Gastrocnemius medialis (tissue), 4 donors: ENCODE measurements around the gene CCDC51. TPM values are rescaled to one million over a fixed set of nuclear protein-coding genes. Genes with fewer than 3 reads are reported as not detected.

Source experiments
- ATAC-seq, 2 donors: fragments of 150-250 bp; one replicate each; pipeline ENCODE4 v1.9.1; 2016
- DNase-seq, 2 donors: peaks; one replicate each; pipeline ENCODE4 v3.0.0-alpha.2; 2019
- H3K27ac ChIP-seq, 4 donors: fragments of 200-600 bp; sonication (generic); 1 replicate in 1 of 4; 2 replicates in 3 of 4; pipeline ENCODE4 v1.5.1; 2016 to 2018; ENCODE audit warnings: mild to moderate bottlenecking in 2 of 4, moderate library complexity in 1 of 4
- H3K27me3 ChIP-seq, 3 donors: fragments of 200-600 bp; sonication (generic) in 2 of 3; 1 replicate in 1 of 3; 2 replicates in 2 of 3; pipeline versions ENCODE4 v1.5.1 to v1.6.0; 2016 to 2019; ENCODE audit warnings: mild to moderate bottlenecking in 1 of 3, moderate library complexity in 1 of 3
- H3K36me3 ChIP-seq, 2 donors: fragments of 200-600 bp; sonication (generic) in 1 of 2; one replicate each; pipeline ENCODE4 v1.5.1; 2017 to 2018
- H3K4me1 ChIP-seq, 2 donors: fragments of 200-600 bp; sonication (generic) in 1 of 2; one replicate each; pipeline ENCODE4 v1.5.1; 2016 to 2017; ENCODE audit warnings: mild to moderate bottlenecking in 2 of 2
- H3K4me3 ChIP-seq, 4 donors: fragments of 200-600 bp; sonication (generic) in 3 of 4; 1 replicate in 1 of 4; 2 replicates in 3 of 4; pipeline ENCODE4 v1.5.1; 2016 to 2019; ENCODE audit warnings: mild to moderate bottlenecking in 2 of 4
- H3K9me3 ChIP-seq, 3 donors: fragments of 200-600 bp; sonication (generic) in 2 of 3; 1 replicate in 1 of 3; 2 replicates in 2 of 3; pipeline ENCODE4 v1.5.1; 2016 to 2019
- POLR2A ChIP-seq, 2 donors: fragments of 450-650 bp; IDR thresholded peaks; one replicate each; pipeline ENCODE4 v1.6.1; 2017; ENCODE audit warnings: antibody characterized with exemption in 2 of 2, mild to moderate bottlenecking in 2 of 2, moderate library complexity in 2 of 2
- in situ Hi-C, 4 donors: fragments of 200-750 bp; cut with MboI; loops; one replicate each; pipeline versions ENCODE4 v1.15.0 to v1.8.0; 2017; ENCODE audit warnings: low sequenced_read_pairs in 4 of 4
- intact Hi-C: fragments of 100-400 bp; cut with DNase I; formaldehyde crosslinking; loops from one replicate; pipeline ENCODE4 v1.15.1; 2023; ENCODE audit warnings: low total_unique reads
- total RNA-seq, 4 donors: library from RNA; depleted of rRNA; stranded (reverse); fragments of >200 nt; gene quantifications; one replicate each; pipeline versions ENCODE4 v1.1.0 to v1.2.3, GENCODE V29; 2016
- TF ChIP-seq, protein P1 (sequence below), 5 experiments: fragments of 450-650 bp in 3 of 5; fragments of 200-600 bp in 2 of 5; sonication (generic) in 2 of 5; IDR thresholded peaks in 4 of 5; conservative IDR thresholded peaks in 1 of 5; 1 replicate in 4 of 5; 2 replicates in 1 of 5; pipeline ENCODE4 v1.5.1; 2016 to 2019; ENCODE audit warnings: antibody characterized with exemption in 5 of 5, mild to moderate bottlenecking in 3 of 5, moderate library complexity in 3 of 5

The CCDC51 gene
- total RNA-seq, 4 donors from 2014 or later = 4.9 to 12.2 (median 9.9) TPM

DNA sequence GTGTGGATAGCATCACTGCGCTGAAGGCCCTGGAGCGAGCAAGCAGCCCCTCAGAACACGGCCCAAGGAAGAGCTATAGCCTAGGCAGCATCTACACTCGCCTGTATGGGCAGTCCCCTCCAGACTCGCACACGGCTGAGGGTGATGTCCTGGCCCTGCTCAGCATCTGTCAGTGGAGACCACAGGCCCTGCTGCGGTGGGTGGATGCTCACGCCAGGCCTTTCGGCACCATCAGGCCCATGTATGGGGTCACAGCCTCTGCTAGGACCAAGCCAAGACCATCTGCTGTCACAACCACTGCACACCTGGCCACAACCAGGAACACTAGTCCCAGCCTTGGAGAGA lies 27.2 kb upstream of the CCDC51 start:
- no peak for DNase-seq
- in situ Hi-C loops = loop anchor here in 2 of 4 donors (5.0 to 10.0 kb wide), 2 partner anchors 78 to 90 kb away; partner anchors contain the start of gene PFKFB4 (in 1 of the 2)
- Histone ChIP-seq H3K9me3 (no peaks in the 10 kb centered on the region), H3K4me1 (peaks cover 44 to 46% of the 10 kb centered on the region in 2 donors), H3K27ac (peak overlapping the region; percentile 99 to 100 (median 100)), H3K36me3 (peaks cover 0 to 10% of the 10 kb centered on the region in 2 donors), H3K27me3 (no peaks in the 10 kb centered on the region), H3K4me3 (peak overlapping the region; percentile 56 to 76 (median 70))
- intact Hi-C loops = loop anchor here (5.0 kb wide), 2 partner anchors 140 to 220 kb away; partner anchors contain the start of genes NCKIPSD and UQCRC1
- TF ChIP-seq POLR2A (IDR thresholded peaks at IDR 0.05) = no peak
- TF ChIP-seq, protein P1, sequence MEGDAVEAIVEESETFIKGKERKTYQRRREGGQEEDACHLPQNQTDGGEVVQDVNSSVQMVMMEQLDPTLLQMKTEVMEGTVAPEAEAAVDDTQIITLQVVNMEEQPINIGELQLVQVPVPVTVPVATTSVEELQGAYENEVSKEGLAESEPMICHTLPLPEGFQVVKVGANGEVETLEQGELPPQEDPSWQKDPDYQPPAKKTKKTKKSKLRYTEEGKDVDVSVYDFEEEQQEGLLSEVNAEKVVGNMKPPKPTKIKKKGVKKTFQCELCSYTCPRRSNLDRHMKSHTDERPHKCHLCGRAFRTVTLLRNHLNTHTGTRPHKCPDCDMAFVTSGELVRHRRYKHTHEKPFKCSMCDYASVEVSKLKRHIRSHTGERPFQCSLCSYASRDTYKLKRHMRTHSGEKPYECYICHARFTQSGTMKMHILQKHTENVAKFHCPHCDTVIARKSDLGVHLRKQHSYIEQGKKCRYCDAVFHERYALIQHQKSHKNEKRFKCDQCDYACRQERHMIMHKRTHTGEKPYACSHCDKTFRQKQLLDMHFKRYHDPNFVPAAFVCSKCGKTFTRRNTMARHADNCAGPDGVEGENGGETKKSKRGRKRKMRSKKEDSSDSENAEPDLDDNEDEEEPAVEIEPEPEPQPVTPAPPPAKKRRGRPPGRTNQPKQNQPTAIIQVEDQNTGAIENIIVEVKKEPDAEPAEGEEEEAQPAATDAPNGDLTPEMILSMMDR (IDR thresholded peaks at IDR 0.05 in 4 of 5, conservative IDR thresholded peaks at IDR 0.05 in 1 of 5) = no peak
- no peak for ATAC-seq

DNA sequence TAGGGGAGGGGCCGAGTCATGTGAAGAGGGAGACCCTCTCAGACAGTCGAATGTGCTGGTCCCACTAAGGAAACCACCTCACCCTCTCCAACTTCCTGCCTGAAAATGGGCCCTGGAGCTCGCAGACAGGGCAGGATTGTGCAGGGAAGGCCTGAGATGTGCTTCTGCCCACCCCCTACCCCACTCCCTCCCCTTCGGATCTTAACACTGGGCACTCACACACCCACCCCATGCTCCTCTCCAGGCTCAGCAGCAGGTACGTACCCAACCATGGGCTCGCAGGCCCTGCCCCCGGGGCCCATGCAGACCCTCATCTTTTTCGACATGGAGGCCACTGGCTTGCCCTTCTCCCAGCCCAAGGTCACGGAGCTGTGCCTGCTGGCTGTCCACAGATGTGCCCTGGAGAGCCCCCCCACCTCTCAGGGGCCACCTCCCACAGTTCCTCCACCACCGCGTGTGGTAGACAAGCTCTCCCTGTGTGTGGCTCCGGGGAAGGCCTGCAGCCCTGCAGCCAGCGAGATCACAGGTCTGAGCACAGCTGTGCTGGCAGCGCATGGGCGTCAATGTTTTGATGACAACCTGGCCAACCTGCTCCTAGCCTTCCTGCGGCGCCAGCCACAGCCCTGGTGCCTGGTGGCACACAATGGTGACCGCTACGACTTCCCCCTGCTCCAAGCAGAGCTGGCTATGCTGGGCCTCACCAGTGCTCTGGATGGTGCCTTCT lies 26.6 kb upstream of the CCDC51 start:
- peaks cover 40 to 41% of the 10 kb centered on the region in 2 donors for H3K4me1 ChIP-seq
- in situ Hi-C loops = loop anchor here in 2 of 4 donors (5.0 to 10.0 kb wide), 2 partner anchors 78 to 91 kb away; partner anchors contain the start of gene PFKFB4 (in 1 of the 2)
- peaks cover 0 to 14% of the 10 kb centered on the region in 2 donors for H3K36me3 ChIP-seq
- peak overlapping the region; percentile 99 to 100 (median 100) for H3K27ac ChIP-seq
- TF ChIP-seq POLR2A (IDR thresholded peaks at IDR 0.05) = peak in 1 of 2 donors; percentile 0
- TF ChIP-seq, protein P1 (IDR thresholded peaks at IDR 0.05 in 4 of 5, conservative IDR thresholded peaks at IDR 0.05 in 1 of 5) = no peak
- no peaks in the 10 kb centered on the region for H3K27me3 ChIP-seq
- peak; percentile 6 to 16 for ATAC-seq
- H3K4me3 ChIP-seq = peak overlapping the region; percentile 56 to 76 (median 70)
- DNase-seq = peak; percentile 32 to 54
- H3K9me3 ChIP-seq = no peaks in the 10 kb centered on the region
- intact Hi-C loops = loop anchor here (1.0 to 5.0 kb wide), 4 partner anchors 37 to 221 kb away; partner anchors contain the start of genes NCKIPSD, SLC26A6 and UQCRC1

DNA sequence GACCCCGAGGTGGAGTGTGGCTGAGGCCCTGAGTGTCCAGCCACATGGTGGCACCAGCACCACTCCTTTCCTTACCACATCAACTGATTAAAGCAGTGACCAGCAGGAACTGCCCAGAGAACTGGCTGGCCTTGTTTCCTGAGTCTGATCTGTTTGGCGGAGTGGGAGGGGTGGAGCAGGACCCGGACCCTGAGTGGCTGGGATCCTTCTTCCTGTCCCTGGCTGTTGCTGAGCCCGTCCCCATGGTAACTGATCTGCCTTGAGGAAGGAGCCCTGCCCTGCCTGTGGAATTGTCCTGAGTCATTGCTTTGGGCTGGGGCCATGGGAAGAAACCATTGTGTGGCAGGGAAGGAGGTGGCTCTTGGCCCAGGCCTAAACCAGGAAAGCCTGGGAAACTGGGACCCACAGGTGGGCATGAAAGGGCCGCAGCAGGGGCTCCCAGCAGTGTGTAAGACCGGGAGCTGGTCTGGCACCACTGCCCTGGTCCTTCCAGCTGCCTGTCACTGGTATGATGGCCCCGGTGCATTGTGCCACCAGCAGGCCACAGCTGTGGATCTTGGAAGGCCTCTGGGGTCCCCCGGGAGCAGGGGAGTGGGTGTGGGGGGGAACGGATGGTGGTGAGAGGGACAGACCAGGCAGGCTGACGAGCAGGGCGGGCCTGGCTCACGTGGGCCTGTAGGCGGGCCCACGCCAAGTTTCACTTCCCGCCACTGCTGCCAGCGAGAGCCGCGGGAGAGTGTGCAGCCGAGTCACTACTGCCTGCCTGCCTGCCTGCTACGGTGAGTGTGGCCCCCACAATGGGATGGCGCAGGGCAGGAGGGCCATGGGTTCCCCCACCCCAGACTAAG lies 25.8 kb upstream of the CCDC51 start:
- TF ChIP-seq POLR2A (IDR thresholded peaks at IDR 0.05) = peak; percentile 77 to 83
- TF ChIP-seq, protein P1 (IDR thresholded peaks at IDR 0.05 in 4 of 5, conservative IDR thresholded peaks at IDR 0.05 in 1 of 5) = peak in 4 of 5 experiments; percentile 81 to 88 (median 86)
- H3K4me3 ChIP-seq = peak overlapping the region; percentile 56 to 76 (median 70)
- no peaks in the 10 kb centered on the region for H3K9me3 ChIP-seq
- peak; percentile 92 to 96 for ATAC-seq
- peaks cover 39 to 40% of the 10 kb centered on the region in 2 donors for H3K4me1 ChIP-seq
- in situ Hi-C loops = loop anchor here in 2 of 4 donors (5.0 to 10.0 kb wide), 2 partner anchors 79 to 92 kb away; partner anchors contain the start of gene PFKFB4 (in 1 of the 2)
- H3K36me3 ChIP-seq = peaks cover 0 to 22% of the 10 kb centered on the region in 2 donors
- DNase-seq = peak; percentile 99
- intact Hi-C loops = loop anchor here (1.0 to 5.0 kb wide), 6 partner anchors 36 to 222 kb away; partner anchors contain the start of genes NCKIPSD, SLC26A6 and UQCRC1
- no peaks in the 10 kb centered on the region for H3K27me3 ChIP-seq
- peak overlapping the region; percentile 99 to 100 (median 100) for H3K27ac ChIP-seq

DNA sequence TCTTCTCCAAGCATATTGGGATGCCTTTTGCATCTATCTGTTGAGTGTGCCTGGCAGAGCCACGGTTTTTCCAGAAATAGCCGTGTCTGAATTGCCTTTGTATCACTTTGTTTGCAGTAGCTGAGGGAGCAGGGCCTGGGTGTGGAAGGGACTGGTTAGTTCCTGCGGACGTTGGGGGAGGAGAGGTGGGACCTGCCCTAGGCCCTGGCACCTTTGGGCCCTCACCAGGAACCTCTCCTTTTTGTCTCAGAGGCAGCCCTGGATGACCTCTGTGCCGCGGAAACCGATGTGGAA lies 25.3 kb upstream of the CCDC51 start:
- Histone ChIP-seq H3K27me3 (no peaks in the 10 kb centered on the region), H3K4me3 (peak overlapping the region in 2 of 4 donors; percentile 40 to 76), H3K9me3 (no peaks in the 10 kb centered on the region), H3K27ac (peak overlapping the region; percentile 99 to 100 (median 100)), H3K36me3 (peaks cover 0 to 28% of the 10 kb centered on the region in 2 donors), H3K4me1 (peaks cover 36 to 37% of the 10 kb centered on the region in 2 donors)
- no peak for TF ChIP-seq POLR2A (IDR thresholded peaks at IDR 0.05)
- TF ChIP-seq, protein P1 (IDR thresholded peaks at IDR 0.05 in 4 of 5, conservative IDR thresholded peaks at IDR 0.05 in 1 of 5) = peak in 1 of 5 experiments; percentile 87
- peak; percentile 0 to 1 for ATAC-seq
- intact Hi-C loops (loop anchor here (1.0 to 5.0 kb wide), 4 partner anchors 42 to 222 kb away; partner anchors contain the start of genes NCKIPSD and UQCRC1), in situ Hi-C loops (loop anchor here in 2 of 4 donors (5.0 to 10.0 kb wide), 2 partner anchors 80 to 92 kb away; partner anchors contain the start of gene PFKFB4 (in 1 of the 2))
- DNase-seq = no peak
